Endothelial cell of umbilical vein (primary cell): Measurements from ENCODE around the gene TMEM185A. TPM values are rescaled to one million over a fixed set of nuclear protein-coding genes. Genes with fewer than 3 reads are reported as not detected.
"Not testable (repeated sequence)": the region's sequence is repeated elsewhere in the genome, so short reads cannot be mapped to it uniquely, and the experiment has no call there.

Experiments used
- BruUV-seq: library from RNA; stranded (reverse); fragments of 400-500 nt; replicated peaks from 2 replicates; lab custom pipeline; 2021; lab: Mats Ljungman, UMichigan
- CTCF ChIA-PET: fragments of 300-600, 350-600 bp; sonication (Branson Sonifier 250); formaldehyde crosslinking; loops from one replicate; lab custom pipeline; 2021; ENCODE audit warnings: antibody characterized with exemption, inconsistent platforms; lab: Charles Lee
- POLR2A ChIA-PET: fragments of 300-600, 350-600 bp; sonication (Branson Sonifier 250); formaldehyde crosslinking; loops from one replicate; lab custom pipeline; 2021; ENCODE audit warnings: antibody characterized with exemption, inconsistent platforms; lab: Charles Lee
- DNase-seq: peaks from one replicate; pipeline ENCODE4 v3.0.0-alpha.2; 2011; ENCODE audit warnings: low read depth, low spot score
- FAIRE-seq: peaks from 2 replicates; lab custom pipeline; 2011; peaks lifted over from hg19 to GRCh38; lab: Jason Lieb, UNC
- H2AFZ ChIP-seq: 2 replicates; pipeline ENCODE4 v1.6.0; 2012; ENCODE audit warnings: low read depth, low read length, control low read depth, inconsistent platforms
- H3K27ac ChIP-seq: 2 replicates; pipeline ENCODE4 v1.5.1; 2011; ENCODE audit warnings: low read depth, mild to moderate bottlenecking, control low read depth, low read length, moderate library complexity; ENCODE audit not compliant: insufficient read depth
- H3K27me3 ChIP-seq, 2 experiments: 2 replicates each; pipeline versions ENCODE4 v1.6.0 to v1.6.1; 2011; ENCODE audit warnings: low read length in 2 of 2, mixed read lengths in 1 of 2; ENCODE audit not compliant: control insufficient read depth in 2 of 2, insufficient read depth in 2 of 2
- H3K36me3 ChIP-seq, 2 experiments: 2 replicates in 1 of 2; 3 replicates in 1 of 2; pipeline ENCODE4 v1.5.1; 2011; ENCODE audit warnings: low read length in 2 of 2, mild to moderate bottlenecking in 1 of 2, moderate library complexity in 1 of 2; ENCODE audit not compliant: control insufficient read depth in 2 of 2, insufficient read depth in 2 of 2; ENCODE audit errors: extremely low read depth in 1 of 2
- H3K4me1 ChIP-seq: 3 replicates; pipeline ENCODE4 v1.5.1; 2011; ENCODE audit warnings: mild to moderate bottlenecking, low read length; ENCODE audit not compliant: control insufficient read depth, insufficient read depth; ENCODE audit errors: extremely low read depth
- H3K4me2 ChIP-seq: 2 replicates; pipeline ENCODE4 v1.6.1; 2011; ENCODE audit warnings: low read length, control low read depth, mixed read lengths; ENCODE audit not compliant: insufficient read depth
- H3K4me3 ChIP-seq, 3 experiments: fragments of 200-600 bp in 1 of 3; sonication (generic), shearing (Covaris generic) in 1 of 3; replicated peaks in 1 of 3; 2 replicates each; pipeline ENCODE4 v1.5.1; 2011 to 2016; ENCODE audit warnings: control low read depth in 3 of 3, low read length in 3 of 3, mild to moderate bottlenecking in 2 of 3, inconsistent platforms in 1 of 3, low read depth in 1 of 3, moderate library complexity in 1 of 3; ENCODE audit not compliant: insufficient read depth in 1 of 3
- H3K79me2 ChIP-seq: 2 replicates; pipeline ENCODE4 v1.6.0; 2012; ENCODE audit warnings: low read length, inconsistent platforms; ENCODE audit not compliant: control insufficient read depth, insufficient read depth
- H3K9ac ChIP-seq: replicated peaks from 2 replicates; pipeline ENCODE3; 2011; ENCODE audit warnings: low read length, control low read depth; ENCODE audit not compliant: insufficient read depth; ENCODE audit errors: extremely low read depth
- H3K9me1 ChIP-seq: replicated peaks from 3 replicates; pipeline ENCODE4 v1.6.0; 2011; ENCODE audit warnings: mild to moderate bottlenecking, low read length; ENCODE audit not compliant: control insufficient read depth, insufficient read depth; ENCODE audit errors: extremely low read depth
- H3K9me3 ChIP-seq: replicated peaks from 2 replicates; pipeline ENCODE4 v1.5.1; 2012; ENCODE audit warnings: low read length, inconsistent platforms; ENCODE audit not compliant: control insufficient read depth, insufficient read depth
- H4K20me1 ChIP-seq: replicated peaks from 2 replicates; pipeline ENCODE3; 2011; ENCODE audit warnings: mild to moderate bottlenecking, low read length; ENCODE audit not compliant: control insufficient read depth, insufficient read depth; ENCODE audit errors: extremely low read depth
- GATA2 ChIP-seq: IDR thresholded peaks from 2 replicates; pipeline ENCODE4 v1.7.0; 2011; ENCODE audit warnings: low read depth, mild to moderate bottlenecking, moderate library complexity, mixed read lengths, low read length; ENCODE audit not compliant: insufficient read length, insufficient read depth
- MYC ChIP-seq: IDR thresholded peaks from one replicate; pipeline ENCODE4 v1.6.1; 2011; ENCODE audit warnings: mild to moderate bottlenecking, low read depth, low read length
- dilution Hi-C: fragments of 300-500 bp; cut with MboI; formaldehyde crosslinking; loops from one replicate; pipeline ENCODE4 v1.15.0; 2019; ENCODE audit warnings: low sequenced_read_pairs; ENCODE audit not compliant: extremely low pct_ligation_motif_present
- intact Hi-C: fragments of 100-400 bp; cut with micrococcal nuclease; formaldehyde crosslinking; loops from one replicate; pipeline ENCODE4 v1.10.0; 2022
- polyA plus RNA-seq, 4 experiments: library from polyadenylated mRNA; depleted of rRNA in 3 of 4; stranded (reverse) in 3 of 4; unstranded in 1 of 4; fragments of >200 nt; gene quantifications; 2 replicates each; pipeline versions ENCODE4 v1.2.1 to v1.2.3, GENCODE V29; 2011 to 2012; ENCODE audit warnings: missing spikeins in 1 of 4
- total RNA-seq: library from RNA; stranded (reverse); gene quantifications from 2 replicates; pipeline ENCODE4 v1.2.3, GENCODE V29; 2021

Gene TMEM185A
- total and polyA plus RNA-seq, 2 donors (not counting 3 experiments of a cell fraction or from before 2014, with no cell fraction given), result 16.9 to 29.7 TPM

- Histone ChIP-seq H3K79me2 (peaks cover 9% of the 10 kb centered on the region), H3K27me3 (peaks cover 2 to 3% of the 10 kb centered on the region in 2 experiments), H4K20me1 (no peaks in the 10 kb centered on the region), H3K9me1 (no peaks in the 10 kb centered on the region), H3K4me1 (no peaks in the 10 kb centered on the region), H3K27ac (no peak overlapping the region), H3K4me3 (no peak overlapping the region), H3K9me3 (no peaks in the 10 kb centered on the region), H3K36me3 (no peaks in the 10 kb centered on the region), H3K4me2 (no peak overlapping the region), H2AFZ (no peak overlapping the region), H3K9ac (no peak overlapping the region)
- ChIA-PET CTCF (no interaction called here), POLR2A (no interaction called here)
- no TSS peak for BruUV-seq
- DNase-seq (no peak), FAIRE-seq (peak; percentile 12)
- intact Hi-C loops (no loop called here), dilution Hi-C loops (no loop called here)
- TF ChIP-seq GATA2 (no peak), MYC (no peak)
These were observed 3.3 kb downstream of the TMEM185A start for GRCh38 chrX:149628280-149628679.

GRCh38 chrX:149626829-149627228 lies 4.8 kb downstream of the TMEM185A start:
- dilution Hi-C loops, H2AFZ ChIP-seq, H3K4me3 ChIP-seq, FAIRE-seq, H3K9me1 ChIP-seq, H3K9me3 ChIP-seq, CTCF ChIA-PET, DNase-seq, H3K4me2 ChIP-seq, H3K9ac ChIP-seq, H3K36me3 ChIP-seq, H3K27ac ChIP-seq, H3K27me3 ChIP-seq, H3K79me2 ChIP-seq, BruUV-seq, H4K20me1 ChIP-seq, intact Hi-C loops, H3K4me1 ChIP-seq, POLR2A ChIA-PET: not testable (repeated sequence)

- POLR2A ChIA-PET, intact Hi-C loops, CTCF ChIA-PET: not testable (repeated sequence)
These were observed 11.9 kb downstream of the TMEM185A start for GRCh38 chrX:149619662-149620061.

More at GRCh38 chrX:149619662-149620061, 11.9 kb downstream of the TMEM185A start:
- H3K4me3 ChIP-seq, H3K4me2 ChIP-seq, H2AFZ ChIP-seq, H3K27ac ChIP-seq, H3K79me2 ChIP-seq, FAIRE-seq, H3K9me1 ChIP-seq, H3K4me1 ChIP-seq, DNase-seq, H3K9me3 ChIP-seq, BruUV-seq, dilution Hi-C loops, H3K9ac ChIP-seq, H3K36me3 ChIP-seq, H3K27me3 ChIP-seq, H4K20me1 ChIP-seq: not testable (repeated sequence)
